Skeletal muscle cell (primary cell): Measurements from ENCODE around the gene C1orf167.

Experiments used
- DNase-seq: peaks from one replicate; pipeline ENCODE4 v3.0.0-alpha.2; 2010; ENCODE audit warnings: low read depth
- H3K4me3 ChIP-seq: 2 replicates; pipeline ENCODE4 v1.5.1; 2011; ENCODE audit warnings: low read depth, mild to moderate bottlenecking, control low read depth, low read length, moderate library complexity

The C1orf167 gene, protein sequence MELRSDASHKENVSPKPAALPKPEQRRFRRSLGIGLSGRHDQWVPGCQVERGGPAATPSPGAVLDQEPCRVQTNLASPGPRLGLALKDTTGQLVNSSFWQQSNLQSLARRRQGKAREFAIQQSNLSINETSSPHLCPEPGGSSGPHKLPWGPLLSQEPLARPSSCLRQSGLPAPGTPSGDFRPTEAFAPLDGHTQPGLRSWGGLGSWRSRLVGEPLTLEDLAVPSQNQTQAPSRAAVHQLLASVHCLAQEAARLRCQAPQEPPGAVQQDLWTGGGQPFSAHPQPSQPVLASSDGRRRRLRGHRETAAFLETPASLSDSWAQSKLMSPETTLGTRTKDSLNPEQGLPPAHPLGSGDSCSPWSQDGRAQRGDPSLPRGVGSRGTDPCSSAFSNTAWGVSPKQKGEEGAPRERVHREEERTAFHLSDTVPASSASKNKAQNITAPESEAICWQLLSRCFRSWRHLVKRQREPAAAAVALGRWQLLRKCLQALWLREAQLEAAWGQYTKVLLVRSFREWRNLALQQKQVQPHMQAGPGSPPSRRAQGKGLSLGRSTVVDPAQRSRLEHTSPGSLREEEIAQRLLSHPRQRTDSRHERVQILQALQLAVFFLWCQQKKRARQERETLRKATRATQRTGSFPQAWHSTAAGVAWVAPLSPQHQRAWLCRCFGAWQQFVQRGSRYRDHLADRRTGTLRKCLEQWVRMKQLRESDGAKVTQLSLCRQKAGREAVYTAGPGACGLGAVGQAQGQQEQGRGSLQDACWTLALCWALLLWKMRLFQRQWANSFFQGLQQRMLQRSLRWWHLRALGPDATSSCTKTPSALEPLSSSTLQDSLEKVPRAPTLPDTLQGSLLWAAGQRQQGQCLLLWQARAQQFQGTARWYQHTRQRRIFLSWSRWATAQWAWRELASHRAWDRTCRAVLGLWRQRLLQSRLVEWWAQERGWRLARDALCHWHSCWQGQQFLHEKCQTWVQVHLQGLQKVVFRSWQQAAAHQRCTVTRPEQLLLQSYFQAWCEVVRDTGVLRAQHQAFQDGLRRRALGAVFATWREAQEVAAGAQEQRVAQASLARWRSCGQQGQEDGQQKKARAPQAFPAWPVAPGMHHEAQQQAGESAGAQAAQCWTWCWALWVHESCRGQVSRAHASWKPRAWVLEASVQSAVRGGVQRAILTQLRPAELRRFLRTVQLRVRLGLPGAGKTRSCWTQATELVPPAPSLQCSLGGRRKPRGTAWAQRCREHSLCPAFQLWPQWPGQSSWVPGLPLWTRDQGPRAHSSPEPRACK (N-terminal part only)

GRCh38 chr1:11761988-11762406 is at the start of gene C1orf167:
C1orf167 (plus strand) TSS chr1:11762193; CDS start chr1:11764401, 2,208 bp downstream.
- H3K4me3 ChIP-seq = no peak within 1 kb of the TSS
- DNase-seq = no peak

DNA sequence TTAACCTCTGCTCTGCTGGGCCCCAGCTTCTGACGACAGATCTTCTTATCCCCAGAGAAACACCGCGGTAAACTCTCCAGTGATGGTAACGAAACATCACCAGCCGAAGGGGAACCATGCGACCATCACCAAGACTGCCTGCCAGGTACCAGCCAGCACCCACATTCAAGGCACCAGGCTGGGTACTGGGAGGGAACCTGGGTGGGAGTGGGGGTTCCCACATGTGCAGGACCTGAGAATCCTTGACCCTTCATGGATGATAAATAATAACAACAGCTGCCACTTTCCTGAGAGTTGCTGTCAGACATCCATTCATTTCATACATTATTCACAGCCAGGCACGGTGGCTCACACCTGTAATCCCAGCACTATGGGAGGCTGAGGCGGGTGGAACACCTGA is 49.7 kb upstream of the C1orf167 start:
- no peak for DNase-seq
- no peak overlapping the region for H3K4me3 ChIP-seq

DNA sequence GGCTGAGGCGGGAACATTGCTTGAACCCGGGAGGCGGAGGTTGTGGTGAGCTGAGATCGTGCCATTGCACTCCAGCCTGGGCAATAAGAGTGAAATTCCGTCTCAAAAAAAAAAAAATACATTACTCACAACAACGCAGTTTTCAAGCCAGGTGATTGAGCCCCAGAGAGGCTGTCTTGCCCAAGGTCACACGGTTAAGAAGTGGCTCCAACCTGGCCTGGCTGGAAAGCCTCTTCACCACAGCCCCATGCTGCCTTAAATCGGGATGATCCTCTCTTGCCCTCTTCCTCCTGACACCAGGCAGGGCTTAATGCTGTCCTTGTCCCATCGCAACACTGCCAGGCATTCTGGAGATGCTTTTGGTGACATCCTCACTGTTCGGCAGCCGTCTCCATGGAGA is 48.9 kb upstream of the C1orf167 start:
- DNase-seq = no peak
- no peak overlapping the region for H3K4me3 ChIP-seq

- DNase-seq = no peak
- no peak overlapping the region for H3K4me3 ChIP-seq
These were observed 47.0 kb upstream of the C1orf167 start for GRCh38 chr1:11714831-11715575.

DNA sequence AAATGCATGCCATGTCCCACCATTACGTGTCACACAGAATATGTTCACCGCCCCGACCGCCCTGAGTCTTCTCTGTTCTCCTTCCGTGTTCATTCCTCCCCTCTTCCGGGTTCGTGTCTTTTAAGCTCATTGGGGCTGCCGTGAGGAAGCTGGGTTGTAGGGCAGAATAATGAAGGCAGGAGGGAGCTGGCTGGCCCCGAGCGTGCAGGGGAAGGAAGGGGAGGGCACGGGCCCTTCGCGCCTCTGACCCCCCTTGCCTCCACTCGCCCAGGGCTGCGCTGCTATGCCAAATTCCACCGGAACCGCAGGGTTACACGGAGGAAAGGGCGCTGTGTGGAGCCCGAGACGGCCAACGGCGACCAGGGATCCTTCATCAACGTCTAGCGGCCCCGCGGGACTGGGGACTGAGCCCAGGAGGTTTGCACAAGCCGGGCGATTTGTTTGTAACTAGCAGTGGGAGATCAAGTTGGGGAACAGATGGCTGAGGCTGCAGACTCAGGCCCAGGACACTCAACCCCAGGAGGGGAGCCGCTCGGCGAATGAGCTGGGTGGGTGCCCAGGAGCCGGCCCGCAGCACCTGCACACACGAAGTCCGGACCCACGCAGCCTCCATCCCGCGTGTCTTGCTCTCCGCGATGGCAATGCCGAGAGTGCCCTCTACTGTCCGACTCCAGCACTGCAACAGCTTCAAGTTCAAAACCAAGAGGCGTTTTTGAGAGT is 42.5 kb upstream of the C1orf167 start:
- DNase-seq = no peak

GRCh38 chr1:11720033-11720376 is 42.0 kb upstream of the C1orf167 start:
- DNase-seq = no peak
- H3K4me3 ChIP-seq = no peak overlapping the region

More for the DNA sequence above, 42.5 kb upstream of the C1orf167 start:
- H3K4me3 ChIP-seq = peak overlapping the region; percentile 24

GRCh38 chr1:11720525-11720924 is 41.5 kb upstream of the C1orf167 start:
- no peak for DNase-seq
- no peak overlapping the region for H3K4me3 ChIP-seq

DNA sequence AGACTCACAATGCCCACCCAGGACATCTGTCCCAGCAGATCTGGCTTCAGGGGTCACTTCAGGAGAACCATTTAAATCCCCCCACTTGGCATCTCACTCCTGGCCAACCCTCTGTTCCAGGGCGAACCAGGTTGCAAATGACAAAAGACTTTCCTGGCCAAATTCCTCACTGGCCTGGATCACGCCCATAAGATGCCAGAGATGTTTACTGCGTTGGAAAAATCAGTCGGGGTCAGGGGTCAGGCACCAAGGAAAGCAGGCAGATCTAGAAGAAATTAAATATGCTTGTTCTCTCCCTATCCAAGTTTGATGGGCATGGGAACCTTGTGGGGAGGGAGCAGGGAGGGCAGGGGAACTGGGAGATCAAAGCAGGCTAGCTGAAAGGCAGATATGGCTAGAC is 40.7 kb upstream of the C1orf167 start:
- no peak overlapping the region for H3K4me3 ChIP-seq
- no peak for DNase-seq

GRCh38 chr1:11722538-11722937 is 39.5 kb upstream of the C1orf167 start:
- DNase-seq = no peak
- no peak overlapping the region for H3K4me3 ChIP-seq

- no peak overlapping the region for H3K4me3 ChIP-seq
- no peak for DNase-seq
These were observed 36.4 kb upstream of the C1orf167 start for GRCh38 chr1:11725616-11726015.

GRCh38 chr1:11727119-11727518 is 34.9 kb upstream of the C1orf167 start:
- DNase-seq = no peak

DNA sequence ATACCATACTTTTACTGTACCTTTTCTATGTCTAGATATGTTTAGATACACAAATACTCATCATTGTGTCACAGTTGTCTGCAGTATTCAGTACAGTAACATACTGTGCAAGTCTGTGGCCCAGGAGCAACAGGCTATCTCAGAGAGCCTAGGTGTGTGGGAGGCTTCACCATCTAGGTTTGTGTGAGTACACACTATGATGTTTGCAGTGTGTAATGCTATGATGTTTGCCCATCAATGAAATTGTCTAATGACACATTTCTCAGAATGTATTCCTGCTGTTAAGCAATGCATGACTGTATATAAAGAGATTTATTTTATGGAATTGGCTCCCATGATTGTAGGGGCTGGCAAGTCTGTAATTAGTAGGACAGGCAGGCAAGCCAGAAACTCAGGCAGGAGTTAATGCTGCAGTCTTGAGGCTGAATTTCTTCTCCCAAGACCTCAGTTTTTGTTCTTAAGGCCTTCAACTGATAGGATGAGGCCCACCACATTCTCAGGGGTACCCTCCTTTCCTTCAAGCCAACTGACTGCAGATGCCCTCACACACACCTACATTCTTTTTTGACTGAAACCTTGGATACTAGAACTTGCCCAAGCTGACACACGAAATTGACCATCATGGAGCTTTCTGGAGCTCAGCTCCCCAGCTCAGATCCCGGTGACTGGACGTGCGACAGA is 33.7 kb upstream of the C1orf167 start:
- no peak overlapping the region for H3K4me3 ChIP-seq
- DNase-seq = no peak

More at GRCh38 chr1:11727119-11727518, 34.9 kb upstream of the C1orf167 start:
- H3K4me3 ChIP-seq = no peak overlapping the region

- no peak for DNase-seq
- no peak overlapping the region for H3K4me3 ChIP-seq
These were observed 32.9 kb upstream of the C1orf167 start for GRCh38 chr1:11729155-11729497.

DNA sequence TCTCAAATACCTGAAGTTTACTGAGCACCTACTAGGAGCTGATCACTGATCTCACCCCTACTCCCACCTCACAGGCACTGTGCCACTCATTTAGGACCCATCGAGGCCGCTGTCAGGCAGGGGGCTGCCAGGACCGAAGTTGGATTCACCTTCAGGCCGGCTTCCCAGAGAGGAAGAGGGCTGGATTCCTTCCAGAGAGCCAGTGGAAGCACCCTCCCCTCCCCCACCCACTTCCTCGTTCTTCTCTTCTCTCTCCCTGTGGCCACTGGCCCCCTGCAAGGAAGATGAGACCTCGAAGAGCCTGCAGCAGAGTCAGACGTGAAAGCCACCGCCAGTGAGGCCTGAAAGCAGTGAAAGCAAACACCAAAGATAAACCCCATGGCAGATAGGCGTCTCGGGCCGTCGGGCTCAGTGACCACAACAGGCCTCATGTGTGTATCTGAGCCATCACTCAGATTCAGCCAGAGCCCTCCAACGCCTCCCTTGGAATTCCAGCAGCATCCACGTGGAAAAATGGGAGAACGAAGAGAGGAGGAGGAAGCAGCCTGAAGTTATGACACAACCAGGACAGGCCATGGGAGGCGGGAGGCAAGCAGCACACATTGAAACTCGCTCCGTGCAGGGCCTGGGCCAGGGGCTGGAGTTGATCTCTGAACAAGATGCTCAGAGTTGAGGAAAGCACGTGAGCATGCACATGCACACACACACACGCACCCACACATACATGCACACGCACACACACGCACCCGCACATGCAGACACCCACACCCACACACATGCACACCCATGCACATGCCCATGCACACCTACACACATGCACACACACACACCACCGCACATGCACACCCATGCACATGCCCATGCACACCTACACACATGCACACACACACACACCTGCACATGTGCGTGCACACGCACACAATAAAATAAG is 32.2 kb upstream of the C1orf167 start:
- no peak overlapping the region for H3K4me3 ChIP-seq
- DNase-seq = no peak

- DNase-seq = no peak
- H3K4me3 ChIP-seq = no peak overlapping the region
These were observed 31.5 kb upstream of the C1orf167 start for GRCh38 chr1:11730429-11730891.

GRCh38 chr1:11731691-11732283 is 30.2 kb upstream of the C1orf167 start:
- peak overlapping the region; percentile 41 for H3K4me3 ChIP-seq
- peak; percentile 40 for DNase-seq

DNA sequence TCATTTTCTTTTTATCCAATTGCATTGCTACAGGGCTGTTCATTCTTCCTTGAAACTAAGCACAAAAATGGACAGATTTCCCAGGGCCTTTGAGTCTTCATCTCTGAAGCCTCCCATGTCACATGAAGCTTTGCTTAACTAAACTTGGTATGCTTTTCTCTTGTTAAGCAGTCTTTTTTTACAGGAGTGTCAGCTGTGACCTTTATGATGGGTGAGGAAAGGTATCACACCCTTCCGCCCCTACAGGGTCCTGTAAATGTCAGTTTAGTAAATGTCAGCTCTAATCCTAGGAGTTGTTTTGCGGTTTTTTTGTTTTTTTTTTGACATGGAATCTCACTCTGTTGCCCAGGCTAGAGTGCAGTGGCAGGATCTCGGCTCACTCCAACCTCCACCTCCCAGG is 28.7 kb upstream of the C1orf167 start:
- H3K4me3 ChIP-seq = no peak overlapping the region
- no peak for DNase-seq
